GM19463 (cell line): ENCODE results near the gene RPL7A.
"Not testable (repeated sequence)": the region's sequence is repeated elsewhere in the genome, so short reads cannot be mapped to it uniquely, and the experiment has no call there.

Source experiments
- ATAC-seq: cut with Tn5 transposase; IDR thresholded peaks from one replicate; pipeline ENCODE4 v1.9.1; 2021; ENCODE audit warnings: mild to moderate bottlenecking, moderate library complexity; ENCODE audit not compliant: unreplicated experiment

Gene RPL7A

DNA sequence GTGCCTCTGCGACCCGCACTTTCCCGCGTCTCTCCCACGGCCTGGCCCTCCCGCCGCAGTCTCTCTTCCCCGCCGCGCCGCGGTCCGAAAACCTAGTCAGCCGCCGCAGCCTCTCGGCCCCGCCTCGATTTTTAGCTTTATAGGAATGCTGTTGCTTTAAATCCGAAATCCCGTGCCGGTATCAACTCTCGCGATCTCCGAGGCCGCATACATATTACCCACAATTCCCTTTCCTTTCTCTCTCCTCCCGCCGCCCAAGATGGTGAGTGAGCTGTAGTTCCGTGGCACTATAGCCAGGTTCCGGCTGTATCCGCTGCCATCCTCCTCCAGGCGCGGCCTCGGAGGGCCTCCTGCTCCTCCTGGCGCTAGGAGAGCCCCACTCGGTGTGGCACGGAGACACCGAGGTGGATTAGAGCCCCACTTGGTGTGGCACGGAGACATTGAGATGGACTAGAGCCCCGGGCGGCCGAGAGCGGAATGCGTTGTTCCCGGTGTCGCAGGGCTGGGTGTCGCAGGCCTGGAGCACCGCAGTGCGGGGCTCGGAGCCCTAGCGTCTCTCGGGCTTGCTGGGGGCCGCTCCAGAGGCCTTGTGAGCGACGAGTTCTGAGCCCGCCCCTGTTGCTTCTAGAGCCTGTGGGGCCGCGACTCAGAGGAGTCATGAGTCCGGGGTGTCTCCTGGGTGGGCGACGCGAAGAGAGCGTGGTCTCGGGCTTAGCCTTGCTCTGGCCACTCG, at the start of gene RPL7A, which contains the start of gene MED22:
Gene RPL7A (plus strand): TSS at position 234 of the 733 bp plus-strand sequence. CDS start 26 bp downstream, at position 260.
Gene MED22 (minus strand): TSS at position 147 of the 733 bp plus-strand sequence. CDS start 1,469 bp downstream, outside the sequence.
- ATAC-seq = peak; percentile 69

- ATAC-seq = not testable (repeated sequence)
Observed at GRCh38 chr9:133299996-133300395, 48.0 kb upstream of the RPL7A start.

DNA sequence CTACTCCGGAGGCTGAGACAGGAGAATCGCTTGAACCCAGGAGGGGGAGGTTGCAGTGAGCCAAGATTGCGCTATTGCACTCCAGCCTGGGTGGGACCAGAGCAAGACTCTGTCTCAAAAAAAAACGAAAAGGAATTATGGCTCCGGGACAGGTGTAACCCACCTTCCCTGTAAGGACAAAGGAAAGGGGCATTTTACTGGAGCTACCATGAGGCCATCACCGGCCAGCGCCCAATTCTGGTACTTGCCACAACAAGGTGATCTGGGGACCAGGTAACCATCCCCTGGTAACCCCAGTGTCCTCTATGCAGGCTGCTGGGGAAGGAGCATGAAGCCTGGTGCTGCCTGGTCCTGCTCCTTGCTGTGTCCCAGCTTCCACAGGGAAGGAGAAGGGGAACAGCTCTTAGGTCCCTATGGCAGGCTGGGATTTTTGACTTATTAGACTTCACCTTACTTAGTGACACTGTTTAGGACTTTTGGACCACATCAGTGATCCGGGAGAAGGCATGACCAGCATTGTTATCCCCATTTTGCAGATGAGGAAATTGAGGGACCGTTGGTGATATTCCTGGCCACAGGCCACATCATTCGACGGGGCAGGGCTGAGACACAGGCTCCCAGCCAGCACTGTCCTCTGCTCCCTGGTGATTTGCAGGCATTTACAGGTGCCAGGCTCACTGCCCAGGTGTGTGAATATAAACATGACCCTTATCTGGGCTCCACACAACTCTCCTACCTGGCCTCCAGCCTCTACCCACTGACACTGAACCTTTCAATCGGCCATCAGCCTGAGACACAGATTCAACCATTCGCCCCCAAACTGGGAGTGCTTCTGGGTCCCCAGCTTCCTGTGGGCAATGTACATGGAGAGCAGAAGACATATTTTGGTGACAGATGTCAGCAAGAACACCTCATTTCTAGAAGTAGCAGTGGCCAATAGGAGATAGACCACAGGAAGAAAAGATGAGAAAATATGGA, 46.5 kb upstream of the RPL7A start:
- ATAC-seq = no peak

DNA sequence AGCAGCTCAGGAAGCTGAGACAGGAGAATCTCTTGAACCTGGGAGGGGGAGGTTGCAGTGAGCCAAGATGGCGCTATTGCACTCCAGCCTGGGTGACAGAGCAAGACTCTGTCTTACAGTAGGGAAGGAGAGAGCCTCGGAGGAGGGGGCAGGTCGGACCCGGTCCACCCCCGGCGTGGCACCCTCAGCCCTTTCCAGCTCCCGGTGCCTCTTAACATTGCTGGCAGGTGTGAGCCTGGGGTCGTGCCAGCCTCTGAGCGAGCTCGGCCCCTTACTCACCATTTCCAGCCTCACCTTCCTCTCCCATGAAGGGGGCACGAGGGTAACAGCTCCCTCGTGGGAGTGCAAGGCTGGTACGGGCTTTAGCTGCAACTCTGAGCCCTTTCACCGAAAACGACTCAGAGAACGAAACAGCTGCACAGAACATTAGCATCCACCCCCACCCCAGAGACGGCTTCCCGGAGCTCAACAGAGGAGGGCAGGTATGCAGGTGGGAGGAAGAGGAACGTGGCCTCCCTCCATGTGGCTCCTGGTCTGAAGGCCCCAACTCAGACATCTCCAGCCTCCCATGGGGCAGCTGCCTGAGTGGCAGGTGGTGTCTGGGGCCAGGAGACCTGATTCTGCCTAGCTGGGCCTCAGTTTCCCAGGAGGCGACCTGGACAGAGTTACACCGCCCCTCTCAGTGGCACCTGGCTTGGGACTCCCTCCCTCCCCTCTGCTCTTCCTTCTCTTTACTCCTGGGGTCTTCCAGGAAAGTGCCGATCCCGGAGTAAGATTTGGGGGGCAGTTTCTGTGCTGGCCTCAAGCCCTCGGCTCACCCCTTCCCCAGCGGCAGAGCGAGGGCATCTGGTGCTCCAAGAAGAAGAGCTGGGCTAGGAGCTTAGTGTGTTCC, 44.5 kb upstream of the RPL7A start:
- ATAC-seq = no peak

- no peak for ATAC-seq
Observed at GRCh38 chr9:133304158-133304470, 43.9 kb upstream of the RPL7A start.

- ATAC-seq = no peak
Observed at GRCh38 chr9:133304477-133305377, 43.3 kb upstream of the RPL7A start.

DNA sequence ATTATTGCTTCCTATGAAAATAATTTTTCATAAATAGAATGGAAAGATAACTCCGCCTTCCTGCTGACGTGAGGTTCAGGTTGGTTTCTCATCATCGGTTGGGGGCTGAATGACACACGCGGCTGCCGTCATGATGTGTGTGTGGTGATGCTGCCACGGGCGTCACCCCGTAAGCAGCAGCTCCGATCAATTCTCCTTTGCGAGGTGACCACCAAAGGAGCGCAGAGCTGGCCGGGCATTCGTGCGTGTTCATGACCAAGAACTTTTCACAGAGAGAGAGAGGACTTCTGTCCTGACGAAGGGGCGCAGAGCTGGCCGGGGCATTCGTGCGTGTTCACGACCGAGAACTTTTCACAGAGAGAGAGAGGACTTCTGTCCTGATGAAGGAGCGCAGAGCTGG, 42.3 kb upstream of the RPL7A start:
- no peak for ATAC-seq

GRCh38 chr9:133306242-133307204, 41.5 kb upstream of the RPL7A start:
- ATAC-seq = no peak

GRCh38 chr9:133307301-133307700, 40.7 kb upstream of the RPL7A start:
- ATAC-seq = no peak

GRCh38 chr9:133309608-133310007, 38.4 kb upstream of the RPL7A start:
- no peak for ATAC-seq

GRCh38 chr9:133315997-133316396, 32.0 kb upstream of the RPL7A start:
- ATAC-seq = no peak

GRCh38 chr9:133317551-133317950, 30.5 kb upstream of the RPL7A start:
- ATAC-seq = not testable (repeated sequence)

- ATAC-seq = no peak
Observed at GRCh38 chr9:133320421-133320881, 27.6 kb upstream of the RPL7A start.

GRCh38 chr9:133321411-133321935, 26.5 kb upstream of the RPL7A start:
- ATAC-seq = no peak

GRCh38 chr9:133322701-133323100, 25.3 kb upstream of the RPL7A start:
- no peak for ATAC-seq

GRCh38 chr9:133323211-133323610, 24.8 kb upstream of the RPL7A start:
- no peak for ATAC-seq

GRCh38 chr9:133323991-133324703, 23.9 kb upstream of the RPL7A start:
- ATAC-seq = no peak

DNA sequence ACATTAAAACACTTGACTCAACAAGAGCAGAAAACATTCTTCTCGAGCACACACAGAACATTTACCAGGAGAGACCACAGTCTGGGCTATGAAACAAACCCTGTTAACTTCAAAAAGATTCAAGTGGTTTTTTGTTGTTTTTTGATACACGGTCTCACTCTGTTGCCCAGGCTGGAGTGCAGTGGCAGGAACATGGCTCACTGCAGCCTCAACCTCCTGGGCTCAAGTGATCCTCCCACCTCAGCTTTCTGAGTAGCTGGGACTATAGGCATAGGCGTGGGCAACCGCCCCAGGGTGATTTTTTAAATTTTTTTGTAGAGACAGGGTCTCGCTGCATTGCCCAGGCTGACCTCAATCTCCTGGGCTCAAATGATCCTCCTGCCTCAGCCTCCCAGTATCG, 21.0 kb upstream of the RPL7A start:
- ATAC-seq = not testable (repeated sequence)
